HG03457 (cell line): ENCODE results near the gene EIF2B1.
A peak's percentile ranks its signal among the peaks of the same experiment; 100 is the strongest.
"Not testable (repeated sequence)": the region's sequence is repeated elsewhere in the genome, so short reads cannot be mapped to it uniquely, and the experiment has no call there.

ENCODE experiments used
- ATAC-seq: cut with Tn5 transposase; IDR thresholded peaks from one replicate; pipeline ENCODE4 v1.9.1; 2021; ENCODE audit warnings: moderate number of reproducible peaks; ENCODE audit not compliant: unreplicated experiment

EIF2B1 gene

GRCh38 chr12:123621101-123621500 lies 12.4 kb downstream of the EIF2B1 start:
- no peak for ATAC-seq

GRCh38 chr12:123617580-123617979 lies 15.9 kb downstream of the EIF2B1 start:
- ATAC-seq = no peak

GRCh38 chr12:123617144-123617543 lies 16.3 kb downstream of the EIF2B1 start:
- no peak for ATAC-seq

GRCh38 chr12:123614531-123614930 lies 19.0 kb downstream of the EIF2B1 start:
- no peak for ATAC-seq

GRCh38 chr12:123614110-123614509 lies 19.4 kb downstream of the EIF2B1 start:
- no peak for ATAC-seq

DNA sequence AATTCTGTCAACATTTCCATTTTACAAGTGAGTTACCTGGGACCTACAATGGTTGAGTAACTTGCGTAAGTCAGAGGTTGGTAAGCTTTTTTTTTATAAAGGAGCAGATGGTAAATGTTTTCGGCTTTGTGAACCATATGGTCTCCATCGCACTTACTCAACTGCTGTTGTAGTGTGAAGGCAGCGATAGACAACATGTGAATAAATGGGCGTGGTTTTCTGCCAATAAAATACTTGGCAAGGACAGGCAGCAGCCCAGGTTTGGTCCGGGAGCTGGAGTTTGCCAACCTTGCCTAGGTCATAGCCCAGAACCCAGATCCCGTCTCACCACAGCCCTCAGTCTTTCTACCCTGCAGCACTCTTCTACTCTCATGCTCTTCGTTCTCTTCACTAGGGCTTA lies 25.3 kb downstream of the EIF2B1 start:
- ATAC-seq = no peak

- no peak for ATAC-seq
These were observed 25.7 kb downstream of the EIF2B1 start for GRCh38 chr12:123607756-123608155.

- not testable (repeated sequence) for ATAC-seq
These were observed 30.0 kb downstream of the EIF2B1 start for GRCh38 chr12:123603495-123603894.

GRCh38 chr12:123602651-123603195 lies 30.8 kb downstream of the EIF2B1 start:
- no peak for ATAC-seq

DNA sequence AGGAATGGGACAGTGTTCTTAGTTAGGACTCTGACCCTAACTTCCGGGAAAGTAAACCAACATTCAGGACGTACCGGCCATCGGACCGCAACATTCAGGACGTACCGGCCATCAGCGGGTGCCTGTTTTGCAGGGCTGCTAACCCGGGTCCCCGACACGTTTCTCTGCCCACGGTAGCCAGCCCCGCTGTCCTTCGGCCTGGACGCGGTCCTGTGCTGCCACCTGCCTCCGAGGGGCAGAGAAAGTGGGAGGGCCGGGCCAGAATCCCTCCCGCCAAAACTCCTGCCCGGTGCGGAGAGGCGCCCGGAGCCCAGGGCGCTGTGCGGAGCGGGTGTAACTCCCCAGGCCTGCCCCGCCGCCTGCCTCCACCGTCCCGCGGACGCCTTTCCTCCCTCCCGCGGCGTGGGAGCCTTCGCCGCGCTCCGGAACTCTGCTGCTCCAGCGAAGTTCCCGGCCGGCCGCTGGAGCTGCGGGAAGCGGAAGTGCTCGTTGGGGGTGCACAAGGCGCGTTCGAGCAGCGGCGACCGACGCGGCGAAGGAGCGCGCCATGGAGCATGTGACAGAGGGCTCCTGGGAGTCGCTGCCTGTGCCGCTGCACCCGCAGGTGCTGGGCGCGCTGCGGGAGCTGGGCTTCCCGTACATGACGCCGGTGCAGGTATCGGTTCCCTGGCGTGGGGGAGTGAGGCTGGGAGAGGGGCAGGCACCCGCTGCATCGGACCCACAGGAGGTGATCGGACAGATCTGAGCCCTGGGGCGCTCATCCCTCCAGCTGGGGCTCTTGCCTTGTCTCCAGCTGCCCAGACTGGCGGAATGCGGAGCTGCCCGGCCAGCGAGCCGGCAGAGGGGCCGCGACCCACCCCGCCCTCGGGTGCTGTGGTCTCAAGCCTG lies 31.6 kb downstream of the EIF2B1 start, which contains the start of gene DDX55:
DDX55 (plus strand) TSS at position 498 of the 888 bp plus-strand sequence; CDS start at position 548, 50 bp downstream.
- peak; percentile 72 for ATAC-seq

- no peak for ATAC-seq
These were observed 33.8 kb downstream of the EIF2B1 start for GRCh38 chr12:123599721-123600120.

DNA sequence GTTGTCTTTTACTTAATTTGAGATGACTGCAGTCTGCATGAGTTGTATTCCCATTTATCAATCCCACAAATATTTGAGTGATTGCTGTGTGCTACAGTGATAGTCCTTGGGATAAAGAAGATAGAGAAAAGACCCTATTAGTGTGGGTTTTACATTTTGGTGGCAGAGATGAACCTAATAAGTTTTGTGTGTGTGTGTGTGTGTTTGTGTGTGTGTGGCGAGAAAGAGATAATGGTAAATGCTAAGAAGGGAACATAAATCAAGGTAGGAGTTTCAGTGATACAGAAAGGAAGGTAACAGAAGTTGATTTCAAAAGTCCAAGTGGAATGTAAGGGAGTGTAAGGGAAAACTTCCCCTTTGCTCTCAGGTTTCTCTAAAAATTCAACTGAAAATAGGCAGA lies 34.2 kb downstream of the EIF2B1 start:
- no peak for ATAC-seq

GRCh38 chr12:123598522-123598921 lies 35.0 kb downstream of the EIF2B1 start:
- ATAC-seq = no peak

DNA sequence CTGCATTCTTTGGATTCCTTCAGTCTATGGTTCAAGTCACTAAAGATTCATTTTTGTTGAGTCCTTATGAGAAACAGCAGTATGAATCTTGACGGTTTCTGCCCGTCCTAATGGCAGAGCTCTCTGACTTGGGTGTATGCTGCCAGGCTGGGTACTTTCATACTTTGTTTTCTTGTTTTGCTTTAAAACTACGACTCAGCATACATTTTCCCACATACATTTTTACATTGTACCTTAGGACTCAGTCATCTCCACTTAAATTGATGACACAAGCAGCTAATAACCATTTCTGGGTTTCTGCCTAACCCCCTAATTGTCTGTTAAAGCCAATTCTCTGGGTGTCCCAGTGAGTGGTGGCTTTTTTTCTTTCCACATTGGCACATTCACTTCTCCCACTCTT lies 36.4 kb downstream of the EIF2B1 start:
- no peak for ATAC-seq

DNA sequence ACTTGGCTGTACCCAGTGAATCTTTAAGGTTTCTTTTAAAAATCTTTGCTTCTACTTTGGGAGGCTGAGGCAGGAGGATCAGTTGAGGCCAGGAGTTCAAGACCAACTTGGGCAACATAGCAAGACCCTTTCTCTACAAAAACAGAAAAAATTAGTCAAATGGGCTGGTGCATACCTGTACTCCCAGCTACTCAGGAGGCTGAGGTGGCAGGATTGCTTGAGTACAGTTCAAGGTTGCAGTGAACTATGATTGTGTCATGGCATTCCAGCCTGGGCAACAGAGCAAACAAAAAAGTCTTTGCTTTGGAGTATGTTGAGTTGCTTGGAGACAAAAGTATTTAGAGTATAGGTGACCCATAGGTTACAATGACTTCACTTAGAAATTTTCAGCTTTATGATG lies 37.8 kb downstream of the EIF2B1 start:
- ATAC-seq = no peak

- no peak for ATAC-seq
These were observed 41.6 kb downstream of the EIF2B1 start for GRCh38 chr12:123591702-123592481.

DNA sequence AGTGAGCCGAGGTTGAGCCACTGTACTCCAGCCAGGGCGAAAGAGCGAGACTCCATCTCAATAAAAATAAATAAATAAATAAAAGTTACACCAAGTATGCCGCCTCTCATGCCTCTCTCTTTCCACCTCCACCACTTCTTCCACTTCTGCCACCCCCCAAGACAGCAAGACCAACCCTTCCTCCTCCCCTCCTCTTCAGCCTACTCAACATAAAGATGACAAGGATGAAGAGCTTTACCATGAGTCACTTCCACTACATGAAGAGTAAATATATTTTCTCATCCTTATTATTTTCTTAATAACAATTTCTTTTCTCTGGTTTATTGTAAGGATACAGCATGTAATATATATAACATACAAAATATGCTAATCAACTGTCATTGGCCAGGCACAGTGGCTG lies 52.7 kb downstream of the EIF2B1 start:
- no peak for ATAC-seq

DNA sequence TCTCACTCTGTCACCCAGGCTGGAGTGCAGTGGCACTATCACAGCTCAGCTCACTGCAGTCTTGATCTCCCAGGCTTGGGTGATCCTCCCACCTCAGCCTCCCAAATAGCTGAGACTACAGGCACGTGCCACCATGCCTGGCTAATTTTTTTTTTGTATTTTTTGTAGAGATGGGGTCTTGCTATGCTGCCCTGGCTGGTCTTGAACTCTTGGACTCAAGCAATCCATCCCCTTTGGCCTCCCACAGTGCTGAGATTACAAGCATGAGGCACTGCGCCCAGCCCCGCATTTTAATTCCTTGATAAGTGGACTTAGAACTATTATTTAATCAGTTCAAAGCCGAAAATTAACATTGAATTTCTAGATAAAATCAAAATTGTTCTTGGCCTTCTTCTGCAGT lies 54.7 kb downstream of the EIF2B1 start:
- ATAC-seq = not testable (repeated sequence)

DNA sequence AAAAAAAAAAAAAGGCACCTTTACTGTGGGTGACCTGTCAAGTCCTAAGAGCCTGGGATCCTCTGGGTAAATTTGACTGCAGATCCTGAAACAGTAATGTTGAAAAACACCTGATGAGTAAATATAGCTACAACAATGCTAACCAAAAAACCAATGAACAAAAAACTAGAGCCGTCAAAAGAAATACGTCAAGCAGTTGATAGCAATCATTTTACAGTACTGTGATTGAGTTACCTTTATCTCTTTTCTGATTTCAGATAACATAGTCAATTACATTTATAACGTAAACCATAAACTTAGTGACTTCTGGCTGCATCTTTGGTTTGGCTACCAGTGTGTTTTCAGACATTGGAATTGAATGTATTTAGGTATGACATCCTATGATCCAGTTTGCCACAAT lies 55.2 kb downstream of the EIF2B1 start:
- ATAC-seq = no peak

DNA sequence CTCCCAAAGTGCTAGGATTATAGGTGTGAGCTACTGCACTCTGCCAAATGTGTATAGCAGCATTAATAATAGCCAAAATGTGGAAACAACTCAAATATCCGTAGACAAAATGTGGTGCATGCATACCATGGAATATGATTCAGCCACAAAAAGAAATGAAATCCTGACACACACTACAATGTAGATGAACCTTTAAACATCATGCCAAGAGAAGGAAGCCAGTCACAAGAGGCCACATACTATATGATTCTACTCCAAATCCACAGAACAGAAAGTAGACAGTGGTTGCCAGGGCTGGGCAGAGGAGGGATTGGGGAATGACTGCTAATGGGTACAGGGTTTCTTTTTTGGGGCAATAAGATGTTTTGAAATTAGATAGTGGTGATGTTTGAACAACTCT lies 56.9 kb downstream of the EIF2B1 start:
- ATAC-seq = no peak

DNA sequence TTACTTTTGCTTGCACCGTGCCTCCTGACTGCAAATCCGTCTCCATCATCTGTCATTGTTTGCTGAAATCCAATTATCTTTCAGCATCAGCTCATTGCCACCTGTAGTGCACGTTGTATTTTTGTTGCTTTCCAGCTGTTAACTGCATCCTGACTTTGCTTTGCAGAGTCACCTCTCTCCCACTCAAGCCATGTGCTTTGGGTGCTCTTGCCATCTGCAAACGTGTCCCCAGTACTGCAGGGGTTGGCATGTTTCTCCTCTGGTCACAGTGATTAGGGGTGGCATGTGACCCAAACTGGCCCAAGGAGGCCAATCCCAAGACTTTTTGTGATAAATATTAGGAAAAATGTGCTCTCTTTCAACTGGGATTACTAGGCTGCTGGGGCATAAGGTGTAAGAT lies 59.6 kb downstream of the EIF2B1 start:
- no peak for ATAC-seq

GRCh38 chr12:123572391-123572790 lies 61.1 kb downstream of the EIF2B1 start:
- ATAC-seq = no peak
